SK-N-MC (cell line): ENCODE measurements around the gene LDLRAD1.
"Not testable (repeated sequence)": the region's sequence is repeated elsewhere in the genome, so short reads cannot be mapped to it uniquely, and the experiment has no call there.

Source experiments
- DNase-seq: peaks from one replicate; pipeline ENCODE4 v3.0.0-alpha.2; 2011; ENCODE audit warnings: low read depth, low spot score
- H3K27ac ChIP-seq: fragments of 200-600 bp; sonication (generic); 2 replicates; pipeline ENCODE4 v1.5.1; 2016; ENCODE audit warnings: mixed run types
- H3K36me3 ChIP-seq: fragments of 200-600 bp; sonication (generic); 2 replicates; pipeline ENCODE4 v1.6.1; 2017; ENCODE audit warnings: antibody characterized with exemption, low read length, mixed read lengths; ENCODE audit not compliant: insufficient read depth
- H3K4me3 ChIP-seq: fragments of 200-600 bp; sonication (generic); 2 replicates; pipeline ENCODE4 v1.5.1; 2016
- H3K9ac ChIP-seq: fragments of 200-600 bp; sonication (generic); 2 replicates; pipeline ENCODE4 v1.8.0; 2017; ENCODE audit warnings: mixed run types, mixed read lengths; ENCODE audit not compliant: insufficient read length
- H3K9me3 ChIP-seq: fragments of 200-600 bp; sonication (generic); 2 replicates; pipeline ENCODE4 v1.6.1; 2017; ENCODE audit warnings: low read depth, mild to moderate bottlenecking, antibody characterized with exemption, low read length, moderate library complexity, mixed read lengths
- EZH2 ChIP-seq: fragments of 200-600 bp; sonication (generic); IDR thresholded peaks from one replicate; pipeline ENCODE4 v1.6.1; 2017; ENCODE audit warnings: antibody characterized with exemption
- FOXP2 ChIP-seq: optimal IDR thresholded peaks from 2 replicates; pipeline ENCODE3; 2011; ENCODE audit warnings: mild to moderate bottlenecking, moderate library complexity; ENCODE audit not compliant: insufficient read depth; ENCODE audit errors: extremely low read length, control extremely low read depth
- POLR2AphosphoS5 ChIP-seq: IDR thresholded peaks from 2 replicates; pipeline ENCODE4 v1.6.1; 2012; ENCODE audit warnings: mild to moderate bottlenecking, low read depth, low read length, borderline replicate concordance

LDLRAD1 gene

DNA sequence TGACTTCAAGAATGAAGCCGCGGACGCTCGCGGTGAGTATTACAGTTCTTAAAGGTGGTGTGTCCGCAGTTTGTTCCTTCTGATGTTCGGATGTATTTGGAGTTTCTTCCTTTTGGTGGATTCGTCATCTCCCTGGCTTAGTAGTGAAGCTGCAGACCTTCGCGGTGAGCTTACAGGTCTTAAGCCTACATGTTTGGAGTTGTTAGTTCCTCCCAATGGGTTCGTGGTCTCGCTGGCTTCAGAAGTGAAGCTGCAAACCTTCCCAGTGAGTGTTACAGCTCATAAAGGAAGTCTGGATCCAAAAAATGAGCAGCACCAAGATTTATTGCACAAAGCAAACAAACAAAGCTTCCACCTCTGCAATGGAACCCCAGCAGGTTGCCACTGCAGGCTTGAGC lies 14.7 kb downstream of the LDLRAD1 start:
- Histone ChIP-seq H3K36me3 (no peaks in the 10 kb centered on the region), H3K9me3 (no peaks in the 10 kb centered on the region), H3K9ac (no peak overlapping the region), H3K27ac (no peak overlapping the region), H3K4me3 (no peak overlapping the region)
- TF ChIP-seq FOXP2 (no peak), EZH2 (no peak), POLR2AphosphoS5 (no peak)
- no peak for DNase-seq

DNA sequence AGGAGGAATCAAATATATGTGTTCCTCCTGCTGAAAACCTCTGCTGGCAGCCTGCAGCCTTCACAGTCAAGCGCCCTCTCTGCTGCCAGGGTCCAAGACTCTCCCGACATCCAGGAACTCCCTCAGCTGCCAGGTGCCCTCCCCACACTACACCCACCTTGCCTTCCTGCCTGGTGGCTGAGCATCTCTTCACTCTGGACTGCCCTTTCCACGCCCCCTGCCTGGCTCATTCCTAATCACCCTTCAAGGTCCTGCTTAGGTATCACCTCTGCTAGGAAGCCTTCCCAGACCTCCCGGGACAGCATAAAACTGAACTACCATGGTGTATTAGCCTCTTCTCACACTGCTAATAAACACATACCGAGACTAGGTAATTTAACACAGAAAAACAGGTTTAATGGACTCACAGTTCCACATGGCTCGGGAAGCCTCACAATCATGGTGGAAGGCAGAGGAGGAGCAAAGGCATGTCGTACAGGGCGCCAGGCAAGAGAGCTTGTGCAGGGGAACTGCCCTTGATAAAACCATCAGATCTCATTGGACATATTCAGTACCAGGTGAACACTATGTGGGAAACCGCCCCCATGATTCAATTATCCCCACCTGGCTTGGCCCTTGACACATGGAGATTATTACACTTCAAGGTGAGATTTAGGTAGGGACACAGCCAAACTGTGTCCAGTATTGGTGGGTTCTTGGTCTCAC lies 15.3 kb downstream of the LDLRAD1 start:
- Histone ChIP-seq H3K4me3 (no peak overlapping the region), H3K27ac (no peak overlapping the region), H3K36me3 (no peaks in the 10 kb centered on the region), H3K9me3 (no peaks in the 10 kb centered on the region), H3K9ac (no peak overlapping the region)
- DNase-seq, result no peak
- no peak for TF ChIP-seq FOXP2
- no peak for TF ChIP-seq EZH2
- TF ChIP-seq POLR2AphosphoS5, result no peak

DNA sequence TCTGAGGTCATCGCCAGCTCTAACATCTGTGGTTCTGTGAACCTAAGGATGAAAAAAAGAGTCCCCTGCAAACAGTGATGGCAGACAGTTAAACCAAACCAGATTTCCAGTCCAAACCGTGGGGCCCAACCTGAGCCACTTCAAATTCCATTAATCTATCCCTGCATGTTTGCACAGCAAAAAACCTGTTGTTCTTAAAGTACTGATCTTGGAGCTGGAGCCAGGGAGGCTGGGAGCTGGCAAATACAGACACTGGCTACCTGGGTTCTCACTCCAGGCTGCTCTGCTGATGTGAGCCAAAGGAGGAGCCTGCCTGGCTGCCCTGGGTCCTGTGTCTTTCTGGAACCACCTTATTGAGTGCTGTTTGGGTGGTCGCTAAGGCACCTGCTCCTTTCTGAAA lies 16.4 kb downstream of the LDLRAD1 start:
- no peak for TF ChIP-seq POLR2AphosphoS5
- no peak for TF ChIP-seq EZH2
- TF ChIP-seq FOXP2, result no peak
- no peaks in the 10 kb centered on the region for H3K36me3 ChIP-seq
- no peak overlapping the region for H3K4me3 ChIP-seq
- no peak overlapping the region for H3K27ac ChIP-seq
- DNase-seq, result no peak
- H3K9me3 ChIP-seq, result no peaks in the 10 kb centered on the region
- no peak overlapping the region for H3K9ac ChIP-seq

- no peaks in the 10 kb centered on the region for H3K9me3 ChIP-seq
- no peaks in the 10 kb centered on the region for H3K36me3 ChIP-seq
- TF ChIP-seq EZH2 (no peak), FOXP2 (no peak), POLR2AphosphoS5 (no peak)
- H3K27ac ChIP-seq, result no peak overlapping the region
- H3K9ac ChIP-seq, result no peak overlapping the region
- DNase-seq, result no peak
- no peak overlapping the region for H3K4me3 ChIP-seq
Observed at GRCh38 chr1:53999920-54000319, 18.1 kb downstream of the LDLRAD1 start.

DNA sequence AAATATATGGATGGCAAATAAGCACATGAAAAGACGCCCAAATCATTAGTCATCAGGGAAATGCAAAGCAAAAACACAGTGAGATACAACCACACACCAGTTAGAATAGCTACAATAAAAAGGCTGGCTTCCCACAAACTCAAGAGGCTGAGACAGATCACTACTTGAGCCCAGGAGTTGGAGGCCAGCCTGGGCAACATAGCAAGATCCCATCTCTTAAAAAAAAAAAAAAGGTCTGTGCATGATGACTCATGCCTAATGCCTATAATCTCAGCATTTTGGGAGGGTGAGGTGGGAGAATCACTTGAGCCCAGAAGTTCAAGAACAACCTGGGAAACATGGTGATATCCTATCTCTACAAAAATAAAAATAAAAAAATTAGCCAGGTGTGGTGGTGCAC lies 19.8 kb downstream of the LDLRAD1 start:
- no peak for TF ChIP-seq EZH2
- TF ChIP-seq FOXP2, result no peak
- TF ChIP-seq POLR2AphosphoS5, result no peak
- no peak for DNase-seq
- Histone ChIP-seq H3K27ac (no peak overlapping the region), H3K9me3 (no peaks in the 10 kb centered on the region), H3K36me3 (no peaks in the 10 kb centered on the region), H3K4me3 (no peak overlapping the region), H3K9ac (no peak overlapping the region)

GRCh38 chr1:53995683-53996082 lies 22.3 kb downstream of the LDLRAD1 start:
- Histone ChIP-seq H3K4me3 (no peak overlapping the region), H3K9ac (no peak overlapping the region), H3K36me3 (no peaks in the 10 kb centered on the region), H3K9me3 (no peaks in the 10 kb centered on the region), H3K27ac (no peak overlapping the region)
- no peak for DNase-seq
- no peak for TF ChIP-seq EZH2
- no peak for TF ChIP-seq POLR2AphosphoS5

DNA sequence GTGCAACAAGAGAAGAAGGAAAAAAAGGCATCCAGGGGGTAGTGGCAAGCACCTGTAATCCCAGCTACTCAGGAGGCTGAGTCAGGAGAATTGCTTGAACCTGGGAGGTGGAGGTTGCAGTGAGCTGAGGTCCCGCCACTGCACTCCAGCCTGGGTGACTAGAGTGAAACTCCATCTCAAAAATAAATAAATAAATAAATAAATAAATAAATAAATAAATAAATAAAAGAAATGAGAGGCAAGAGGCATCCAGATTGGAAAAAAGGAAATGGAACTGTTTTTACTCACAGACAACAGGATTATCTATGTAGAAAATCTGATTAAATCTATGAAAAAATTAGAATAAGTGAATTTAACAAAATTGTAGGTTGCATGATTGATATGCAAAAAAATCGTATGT lies 23.5 kb downstream of the LDLRAD1 start:
- H3K9me3 ChIP-seq, H3K4me3 ChIP-seq, DNase-seq, H3K36me3 ChIP-seq, H3K27ac ChIP-seq, H3K9ac ChIP-seq: not testable (repeated sequence)

GRCh38 chr1:53992085-53992874 lies 25.7 kb downstream of the LDLRAD1 start:
- Histone ChIP-seq H3K27ac (no peak overlapping the region), H3K9ac (no peak overlapping the region), H3K9me3 (no peaks in the 10 kb centered on the region), H3K36me3 (no peaks in the 10 kb centered on the region), H3K4me3 (no peak overlapping the region)
- no peak for DNase-seq
- TF ChIP-seq EZH2, result no peak
- no peak for TF ChIP-seq POLR2AphosphoS5
- TF ChIP-seq FOXP2, result no peak

GRCh38 chr1:53987880-53988279 lies 30.1 kb downstream of the LDLRAD1 start:
- no peak for TF ChIP-seq EZH2
- no peak for TF ChIP-seq FOXP2
- no peak for TF ChIP-seq POLR2AphosphoS5
- Histone ChIP-seq H3K4me3 (no peak overlapping the region), H3K36me3 (no peaks in the 10 kb centered on the region), H3K9me3 (no peaks in the 10 kb centered on the region), H3K27ac (no peak overlapping the region), H3K9ac (no peak overlapping the region)
- no peak for DNase-seq
